Glutamatergic neuron (in vitro differentiated cells): Measurements from ENCODE around the gene C1orf210. TPM values are rescaled to one million over a fixed set of nuclear protein-coding genes. Genes with fewer than 3 reads are reported as not detected.

ENCODE experiments used
- DNase-seq: peaks from one replicate; pipeline ENCODE4 v3.0.0; 2022
- H3K27ac Mint-ChIP-seq: one replicate; pipeline ENCODE4 v1.8.0; 2020; ENCODE audit warnings: mild to moderate bottlenecking, mixed read lengths, inconsistent platforms; ENCODE audit not compliant: unreplicated experiment
- H3K27me3 Mint-ChIP-seq: one replicate; pipeline ENCODE4 v1.8.0; 2020; ENCODE audit warnings: mild to moderate bottlenecking, moderate library complexity, mixed read lengths, inconsistent platforms; ENCODE audit not compliant: unreplicated experiment
- H3K36me3 Mint-ChIP-seq: one replicate; pipeline ENCODE4 v1.8.0; 2020; ENCODE audit warnings: mild to moderate bottlenecking, mixed read lengths, inconsistent platforms; ENCODE audit not compliant: unreplicated experiment
- H3K4me1 Mint-ChIP-seq: one replicate; pipeline ENCODE4 v1.8.0; 2020; ENCODE audit warnings: mild to moderate bottlenecking, low read depth, mixed read lengths, inconsistent platforms; ENCODE audit not compliant: unreplicated experiment
- H3K4me3 Mint-ChIP-seq: one replicate; pipeline ENCODE4 v1.8.0; 2020; ENCODE audit warnings: mild to moderate bottlenecking, mixed read lengths, inconsistent platforms; ENCODE audit not compliant: unreplicated experiment
- H3K9me3 Mint-ChIP-seq: one replicate; pipeline ENCODE4 v1.8.0; 2020; ENCODE audit warnings: mild to moderate bottlenecking, moderate library complexity, mixed read lengths, inconsistent platforms; ENCODE audit not compliant: unreplicated experiment
- total RNA-seq: library from RNA; stranded (reverse); fragmentation: NEBNext Ultra II Directional; extraction: Animal tissue kit (Norgen Biotek cat#: 25700); gene quantifications from one replicate; pipeline ENCODE4 v1.2.1, GENCODE V29; 2021; ENCODE audit not compliant: unreplicated experiment
- TF ChIP-seq, protein P1 (sequence below): fragments of 200-600 bp; sonication (generic); IDR thresholded peaks from one replicate; pipeline ENCODE4 v1.5.0; 2021; ENCODE audit not compliant: partially characterized antibody, unreplicated experiment

C1orf210 gene
- total RNA-seq, 1 donor from 2014 or later = not detected

DNA sequence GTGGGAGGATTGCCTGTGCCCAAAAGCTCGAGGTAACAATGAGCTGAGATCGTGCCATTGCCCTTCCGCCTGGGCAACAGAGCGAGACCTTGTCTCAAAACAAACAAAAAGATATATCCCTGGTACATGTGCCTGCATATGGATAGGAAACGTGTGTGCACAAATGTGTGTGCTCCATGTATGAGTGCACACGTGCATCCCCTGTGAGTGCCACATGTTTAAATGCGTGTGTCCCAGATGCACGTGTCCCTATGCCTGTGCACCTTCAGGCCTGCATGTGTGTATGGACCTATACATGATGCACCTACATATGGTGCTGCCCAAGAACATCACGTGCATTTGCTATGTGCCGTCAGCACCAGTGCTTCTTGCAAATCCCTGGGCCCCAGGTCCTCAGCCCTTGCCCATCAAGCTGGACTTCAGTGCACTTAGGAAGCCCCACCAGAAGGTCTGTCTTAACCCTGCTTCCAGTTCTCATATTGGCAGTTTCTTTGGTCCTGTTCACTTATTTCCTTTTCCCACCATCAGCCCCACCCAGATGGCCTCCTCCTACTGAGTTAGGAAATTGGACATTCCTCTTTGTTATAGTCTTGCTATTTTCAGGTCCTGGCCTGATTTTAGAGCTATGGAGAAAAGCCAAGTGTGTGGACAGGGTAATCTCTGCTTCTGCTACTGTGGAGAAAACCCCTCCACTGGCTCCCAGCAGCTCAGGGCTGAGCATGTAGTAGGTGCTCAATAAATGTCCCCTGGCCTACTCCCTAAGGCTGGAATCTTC, 30.8 kb upstream of the C1orf210 start:
- Mint-ChIP-seq H3K27ac (peak overlapping the region; percentile 64), H3K36me3 (no peaks in the 10 kb centered on the region), H3K9me3 (peaks cover 22% of the 10 kb centered on the region), H3K27me3 (peaks cover 17% of the 10 kb centered on the region), H3K4me3 (no peak overlapping the region), H3K4me1 (peaks cover 24% of the 10 kb centered on the region)
- TF ChIP-seq, protein P1, sequence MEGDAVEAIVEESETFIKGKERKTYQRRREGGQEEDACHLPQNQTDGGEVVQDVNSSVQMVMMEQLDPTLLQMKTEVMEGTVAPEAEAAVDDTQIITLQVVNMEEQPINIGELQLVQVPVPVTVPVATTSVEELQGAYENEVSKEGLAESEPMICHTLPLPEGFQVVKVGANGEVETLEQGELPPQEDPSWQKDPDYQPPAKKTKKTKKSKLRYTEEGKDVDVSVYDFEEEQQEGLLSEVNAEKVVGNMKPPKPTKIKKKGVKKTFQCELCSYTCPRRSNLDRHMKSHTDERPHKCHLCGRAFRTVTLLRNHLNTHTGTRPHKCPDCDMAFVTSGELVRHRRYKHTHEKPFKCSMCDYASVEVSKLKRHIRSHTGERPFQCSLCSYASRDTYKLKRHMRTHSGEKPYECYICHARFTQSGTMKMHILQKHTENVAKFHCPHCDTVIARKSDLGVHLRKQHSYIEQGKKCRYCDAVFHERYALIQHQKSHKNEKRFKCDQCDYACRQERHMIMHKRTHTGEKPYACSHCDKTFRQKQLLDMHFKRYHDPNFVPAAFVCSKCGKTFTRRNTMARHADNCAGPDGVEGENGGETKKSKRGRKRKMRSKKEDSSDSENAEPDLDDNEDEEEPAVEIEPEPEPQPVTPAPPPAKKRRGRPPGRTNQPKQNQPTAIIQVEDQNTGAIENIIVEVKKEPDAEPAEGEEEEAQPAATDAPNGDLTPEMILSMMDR = no peak
- no peak for DNase-seq

DNA sequence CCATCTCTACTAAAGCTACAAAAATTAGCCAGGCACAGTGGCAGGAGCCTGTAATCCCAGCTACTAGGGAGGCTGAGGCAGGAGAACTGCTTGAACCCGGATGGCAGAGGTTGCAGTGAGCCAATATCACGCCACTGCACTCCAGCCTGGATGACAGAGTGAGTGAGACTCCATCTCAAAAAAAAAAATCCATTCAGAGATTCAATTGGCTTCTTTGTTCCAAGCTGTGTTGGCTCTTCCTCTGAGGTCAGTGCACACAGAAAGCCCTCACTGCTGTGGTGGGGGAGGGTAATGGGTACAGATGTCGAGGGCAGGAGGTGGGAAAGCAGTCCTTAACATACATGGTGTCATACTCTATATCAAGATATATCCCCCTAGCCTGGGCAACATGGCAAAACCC, 30.1 kb upstream of the C1orf210 start:
- DNase-seq = no peak
- H3K27me3 Mint-ChIP-seq = peaks cover 17% of the 10 kb centered on the region
- H3K36me3 Mint-ChIP-seq = peaks cover 6% of the 10 kb centered on the region
- peaks cover 24% of the 10 kb centered on the region for H3K4me1 Mint-ChIP-seq
- TF ChIP-seq, protein P1 = no peak
- no peak overlapping the region for H3K4me3 Mint-ChIP-seq
- H3K27ac Mint-ChIP-seq = no peak overlapping the region
- peaks cover 23% of the 10 kb centered on the region for H3K9me3 Mint-ChIP-seq

DNA sequence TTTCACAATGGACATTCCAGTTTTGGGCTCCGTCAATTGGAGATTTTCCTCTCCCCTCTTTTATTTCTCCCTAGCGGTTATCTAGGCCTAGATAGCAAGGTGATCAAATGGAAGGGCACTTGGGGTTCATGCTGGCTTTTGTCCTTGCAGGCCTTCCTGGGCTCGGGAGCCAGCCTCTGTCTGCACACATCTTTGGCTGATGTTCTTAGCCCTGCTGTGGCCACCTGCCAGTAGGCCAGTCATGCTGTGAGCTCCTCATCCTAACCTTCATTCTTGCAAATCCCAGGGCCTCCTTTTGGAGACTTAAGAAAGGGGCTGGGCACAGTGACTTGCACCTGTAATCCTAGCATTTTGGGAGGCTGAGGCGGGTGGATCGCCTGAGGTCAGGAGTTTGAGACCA, 28.9 kb upstream of the C1orf210 start:
- H3K9me3 Mint-ChIP-seq = peaks cover 28% of the 10 kb centered on the region
- peaks cover 6% of the 10 kb centered on the region for H3K36me3 Mint-ChIP-seq
- no peak overlapping the region for H3K27ac Mint-ChIP-seq
- no peak for DNase-seq
- H3K4me3 Mint-ChIP-seq = no peak overlapping the region
- peaks cover 24% of the 10 kb centered on the region for H3K4me1 Mint-ChIP-seq
- TF ChIP-seq, protein P1 = no peak
- peaks cover 13% of the 10 kb centered on the region for H3K27me3 Mint-ChIP-seq

DNA sequence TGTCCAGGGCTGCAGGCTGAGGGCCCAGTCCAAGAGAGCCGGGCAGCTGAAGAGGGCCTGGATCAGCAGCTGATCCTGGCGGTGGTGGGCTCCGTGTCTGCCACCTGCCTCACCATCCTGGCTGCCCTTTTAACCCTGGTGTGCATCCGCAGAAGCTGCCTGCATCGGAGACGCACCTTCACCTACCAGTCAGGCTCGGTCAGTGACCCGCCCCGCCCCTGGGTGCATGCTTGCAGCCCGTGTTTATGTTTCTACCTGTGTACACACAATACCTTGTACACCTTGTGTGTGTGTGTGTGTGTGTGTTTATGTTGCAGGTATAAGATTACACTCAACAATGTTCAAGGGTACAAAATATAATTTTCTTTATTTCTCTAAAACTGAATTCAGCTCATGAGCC, 28.4 kb upstream of the C1orf210 start:
- H3K27me3 Mint-ChIP-seq = peaks cover 12% of the 10 kb centered on the region
- peaks cover 6% of the 10 kb centered on the region for H3K36me3 Mint-ChIP-seq
- peaks cover 24% of the 10 kb centered on the region for H3K4me1 Mint-ChIP-seq
- peaks cover 24% of the 10 kb centered on the region for H3K9me3 Mint-ChIP-seq
- no peak overlapping the region for H3K4me3 Mint-ChIP-seq
- no peak overlapping the region for H3K27ac Mint-ChIP-seq
- TF ChIP-seq, protein P1 = no peak
- no peak for DNase-seq
